Spleen (tissue), 7 donors: Measurements from ENCODE around the gene PTPN13.

Experiments
- POLR2A ChIP-seq, 3 donors: fragments of 450-650 bp; IDR thresholded peaks; one replicate each; pipeline ENCODE4 v1.5.1; 2017; ENCODE audit warnings: antibody characterized with exemption in 3 of 3, mild to moderate bottlenecking in 1 of 3
- POLR2AphosphoS5 ChIP-seq, 3 donors: sonication (generic); formaldehyde crosslinking; IDR thresholded peaks; one replicate each; pipeline ENCODE4 v1.5.1; 2017; ENCODE audit warnings: antibody characterized with exemption in 3 of 3
- TF ChIP-seq, protein P1 (sequence below), 11 experiments: fragments of 200-600 bp in 7 of 11; fragments of 450-650 bp in 4 of 11; sonication (generic) in 4 of 11; IDR thresholded peaks in 8 of 11; conservative IDR thresholded peaks in 3 of 11; 1 replicate in 7 of 11; 2 replicates in 4 of 11; pipeline versions ENCODE4 v1.4.0 to v1.8.0; 2016 to 2021; ENCODE audit warnings: antibody characterized with exemption in 11 of 11, inconsistent platforms in 4 of 11, mild to moderate bottlenecking in 1 of 11
- donor health status: DM: no; HTN: no; CAD: no; lungs with moderate emphysema.
- donor health status: DM: no; HTN: no; CAD: no.
- donor health status: DM: no; HTN: no; CAD: no.

- no peak for TF ChIP-seq POLR2A (IDR thresholded peaks at IDR 0.05)
- TF ChIP-seq POLR2AphosphoS5 (IDR thresholded peaks at IDR 0.05) = no peak
- TF ChIP-seq, protein P1, sequence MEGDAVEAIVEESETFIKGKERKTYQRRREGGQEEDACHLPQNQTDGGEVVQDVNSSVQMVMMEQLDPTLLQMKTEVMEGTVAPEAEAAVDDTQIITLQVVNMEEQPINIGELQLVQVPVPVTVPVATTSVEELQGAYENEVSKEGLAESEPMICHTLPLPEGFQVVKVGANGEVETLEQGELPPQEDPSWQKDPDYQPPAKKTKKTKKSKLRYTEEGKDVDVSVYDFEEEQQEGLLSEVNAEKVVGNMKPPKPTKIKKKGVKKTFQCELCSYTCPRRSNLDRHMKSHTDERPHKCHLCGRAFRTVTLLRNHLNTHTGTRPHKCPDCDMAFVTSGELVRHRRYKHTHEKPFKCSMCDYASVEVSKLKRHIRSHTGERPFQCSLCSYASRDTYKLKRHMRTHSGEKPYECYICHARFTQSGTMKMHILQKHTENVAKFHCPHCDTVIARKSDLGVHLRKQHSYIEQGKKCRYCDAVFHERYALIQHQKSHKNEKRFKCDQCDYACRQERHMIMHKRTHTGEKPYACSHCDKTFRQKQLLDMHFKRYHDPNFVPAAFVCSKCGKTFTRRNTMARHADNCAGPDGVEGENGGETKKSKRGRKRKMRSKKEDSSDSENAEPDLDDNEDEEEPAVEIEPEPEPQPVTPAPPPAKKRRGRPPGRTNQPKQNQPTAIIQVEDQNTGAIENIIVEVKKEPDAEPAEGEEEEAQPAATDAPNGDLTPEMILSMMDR (IDR thresholded peaks at IDR 0.05 in 8 of 11, conservative IDR thresholded peaks at IDR 0.05 in 3 of 11) = no peak
These were observed 253.5 kb downstream of the PTPN13 start for GRCh38 chr4:86847571-86847970.
